Muscle of leg (tissue), 11 donors: ENCODE measurements around the gene FAM98A. TPM values are rescaled to one million over a fixed set of nuclear protein-coding genes. Genes with fewer than 3 reads are reported as not detected.

ENCODE experiments used
- DNase-seq: peaks from one replicate; pipeline ENCODE4 v3.0.0; 2013
- H3K27ac ChIP-seq: one replicate; pipeline ENCODE4 v1.5.1; 2013; ENCODE audit warnings: mild to moderate bottlenecking, low read length, control low read depth
- H3K27me3 ChIP-seq: one replicate; pipeline ENCODE4 v1.6.1; 2013; ENCODE audit warnings: low read length; ENCODE audit not compliant: control insufficient read depth, insufficient read depth
- H3K36me3 ChIP-seq: one replicate; pipeline ENCODE4 v1.6.1; 2013; ENCODE audit warnings: low read length; ENCODE audit not compliant: control insufficient read depth, insufficient read depth
- H3K4me1 ChIP-seq: one replicate; pipeline ENCODE4 v1.6.1; 2013; ENCODE audit warnings: low read length; ENCODE audit not compliant: control insufficient read depth, insufficient read depth
- H3K4me3 ChIP-seq: one replicate; pipeline ENCODE4 v1.5.1; 2013; ENCODE audit warnings: low read length, control low read depth
- H3K9me3 ChIP-seq: replicated peaks from 2 replicates; pipeline ENCODE4 v1.6.1; 2013; ENCODE audit warnings: low read depth, low read length; ENCODE audit not compliant: control insufficient read depth
- WGBS: methylation state at CpG from one replicate; pipeline ENCODE4 v1.1.5; 2013; ENCODE audit warnings: missing lambda C conversion rate; ENCODE audit not compliant: insufficient coverage; 5-methylcytosine and 5-hydroxymethylcytosine counted together
- polyA plus RNA-seq, 8 donors: library from polyadenylated mRNA; unstranded; fragments of 120-200 nt; gene quantifications; one replicate each; pipeline versions ENCODE4 v1.2.1 to v1.2.3, GENCODE V29; 2013; ENCODE audit warnings: inconsistent platforms in 1 of 8, low replicate concordance in 1 of 8; ENCODE audit not compliant: insufficient read length in 8 of 8, insufficient read depth in 1 of 8
- total RNA-seq: library from RNA; stranded (reverse); fragments of 120-200 nt; gene quantifications from one replicate; pipeline ENCODE4 v1.2.4, GENCODE V29; 2013

The FAM98A gene
- total and polyA plus RNA-seq, 9 donors = 22.2 to 43.2 (median 35.7) TPM

DNA sequence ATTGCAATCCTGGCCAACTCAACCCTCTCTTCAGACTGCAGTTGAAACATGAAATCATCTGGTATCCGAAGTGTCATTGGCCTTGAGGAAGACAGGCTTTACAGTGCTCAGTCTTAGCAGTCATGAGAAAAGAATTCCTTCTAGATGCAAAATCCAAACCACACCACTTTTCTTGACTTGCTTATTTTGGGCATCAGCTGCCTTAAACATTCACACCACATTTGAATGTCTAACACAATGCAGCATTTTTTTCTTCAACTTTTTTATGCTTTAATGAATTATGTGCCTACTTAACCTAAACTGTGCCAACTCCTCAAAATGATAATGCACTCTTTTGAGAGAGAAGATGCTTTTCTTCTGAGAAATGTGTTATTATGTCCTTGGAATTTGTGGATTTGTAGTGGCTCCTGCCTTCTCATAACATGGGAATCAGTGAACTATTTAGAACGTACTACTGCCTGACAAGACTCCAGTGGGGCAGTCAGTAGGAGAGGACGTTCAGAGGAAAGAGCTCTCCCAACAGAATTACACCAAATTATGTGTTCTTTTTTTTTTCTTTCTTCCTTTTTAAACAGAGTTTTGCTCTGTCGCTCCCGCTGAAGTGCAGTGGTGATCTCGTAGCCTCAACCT, 3.2 kb upstream of the FAM98A start:
- Histone ChIP-seq H3K9me3 (no peaks in the 10 kb centered on the region), H3K27ac (no peak overlapping the region), H3K27me3 (no peaks in the 10 kb centered on the region), H3K4me3 (no peak overlapping the region), H3K36me3 (no peaks in the 10 kb centered on the region), H3K4me1 (peaks cover 4% of the 10 kb centered on the region)
- DNase-seq = no peak
- 80% methylated on average over 4 of the region's 6 CpGs for WGBS

- H3K27ac ChIP-seq = peak overlapping the region; percentile 83
- H3K4me3 ChIP-seq = peak overlapping the region; percentile 69
- no CpG with 5 or more reads among the region's 3 CpGs for WGBS
These were observed 769 bp upstream of the FAM98A start for GRCh38 chr2:33599943-33600192.

GRCh38 chr2:33598561-33599174, 431 bp downstream of the FAM98A start:
- H3K4me1 ChIP-seq = peaks cover 6% of the 10 kb centered on the region
- H3K36me3 ChIP-seq = peaks cover 8% of the 10 kb centered on the region
- H3K27ac ChIP-seq = peak overlapping the region; percentile 83
- H3K4me3 ChIP-seq = peak overlapping the region; percentile 69
- H3K27me3 ChIP-seq = no peaks in the 10 kb centered on the region
- no peaks in the 10 kb centered on the region for H3K9me3 ChIP-seq
- peak; percentile 67 for DNase-seq
- WGBS = under 1% methylated on average over 22 of the region's 23 CpGs

More at GRCh38 chr2:33599943-33600192, 769 bp upstream of the FAM98A start:
- no peaks in the 10 kb centered on the region for H3K27me3 ChIP-seq
- no peaks in the 10 kb centered on the region for H3K36me3 ChIP-seq
- no peaks in the 10 kb centered on the region for H3K9me3 ChIP-seq
- H3K4me1 ChIP-seq = peaks cover 6% of the 10 kb centered on the region
- no peak for DNase-seq

DNA sequence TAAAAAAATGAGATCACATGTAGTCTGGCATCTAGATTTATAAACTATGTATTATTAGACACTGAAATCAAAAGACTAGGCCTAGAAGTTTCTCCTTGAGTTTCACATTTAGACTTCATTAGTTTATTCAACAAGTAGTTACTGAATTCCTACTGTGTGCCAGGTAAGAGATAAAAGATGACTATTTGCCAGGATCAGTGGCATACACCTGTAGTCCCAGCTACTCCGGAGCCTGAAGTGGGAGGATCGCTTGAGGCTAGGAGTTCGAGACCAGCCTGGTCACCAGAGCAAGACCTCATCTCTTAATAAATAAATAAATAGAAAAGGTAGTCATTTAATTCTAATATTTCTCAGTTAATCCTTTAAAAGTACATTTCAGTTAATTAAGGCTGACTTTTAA, 2.1 kb downstream of the FAM98A start:
- H3K27me3 ChIP-seq = no peaks in the 10 kb centered on the region
- H3K9me3 ChIP-seq = no peaks in the 10 kb centered on the region
- no peak for DNase-seq
- H3K4me3 ChIP-seq = no peak overlapping the region
- WGBS = 100% methylated on average over 1 of the region's 3 CpGs
- no peak overlapping the region for H3K27ac ChIP-seq
- H3K36me3 ChIP-seq = peaks cover 18% of the 10 kb centered on the region
- H3K4me1 ChIP-seq = peaks cover 6% of the 10 kb centered on the region

DNA sequence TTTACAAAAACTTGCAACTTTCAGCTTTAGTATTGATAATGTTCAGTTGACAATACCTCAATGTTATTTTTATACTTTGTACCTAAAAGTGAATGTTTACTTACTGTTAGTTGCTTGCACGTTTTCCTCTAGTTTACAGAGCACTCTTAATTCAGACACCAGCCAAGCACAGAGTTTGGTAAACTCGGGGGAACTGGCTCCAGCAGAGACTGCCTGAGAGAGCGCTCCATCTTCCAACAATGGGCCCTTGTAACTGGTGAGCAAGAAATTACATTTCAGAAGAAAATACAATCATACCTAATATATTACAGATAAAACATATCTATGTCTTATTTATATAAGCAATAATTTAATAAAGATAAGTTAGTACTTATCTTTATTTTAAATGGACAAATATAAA, 3.7 kb downstream of the FAM98A start:
- WGBS = no CpG with 5 or more reads among the region's 3 CpGs
- no peak overlapping the region for H3K4me3 ChIP-seq
- H3K27ac ChIP-seq = no peak overlapping the region
- H3K4me1 ChIP-seq = peaks cover 6% of the 10 kb centered on the region
- no peaks in the 10 kb centered on the region for H3K27me3 ChIP-seq
- no peak for DNase-seq
- peaks cover 18% of the 10 kb centered on the region for H3K36me3 ChIP-seq
- no peaks in the 10 kb centered on the region for H3K9me3 ChIP-seq

DNA sequence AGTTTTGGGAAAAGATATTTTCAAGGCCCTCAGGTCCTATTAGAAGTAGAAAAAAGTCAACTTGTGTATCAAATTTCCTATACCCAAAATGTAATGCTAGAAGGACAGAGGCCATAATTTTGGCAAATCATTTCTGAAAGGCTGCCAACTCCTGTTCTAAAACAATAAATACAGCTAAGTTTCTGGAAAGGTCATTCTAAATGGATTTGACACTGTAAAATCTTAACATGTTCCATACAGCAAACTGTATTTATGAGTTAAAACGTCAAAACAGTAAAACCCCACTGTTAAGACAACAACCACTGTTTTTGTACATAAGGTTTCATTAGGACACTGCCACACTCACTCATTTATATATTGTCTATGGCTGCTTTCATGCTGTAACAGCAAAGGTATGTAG, 9.7 kb downstream of the FAM98A start:
- H3K36me3 ChIP-seq = peaks cover 37% of the 10 kb centered on the region
- H3K27ac ChIP-seq = peak overlapping the region; percentile 3
- no peak overlapping the region for H3K4me3 ChIP-seq
- no peaks in the 10 kb centered on the region for H3K27me3 ChIP-seq
- no CpG with 5 or more reads among the region's 1 CpG for WGBS
- peak; percentile 72 for DNase-seq
- no peaks in the 10 kb centered on the region for H3K9me3 ChIP-seq
- H3K4me1 ChIP-seq = peaks cover 3% of the 10 kb centered on the region

DNA sequence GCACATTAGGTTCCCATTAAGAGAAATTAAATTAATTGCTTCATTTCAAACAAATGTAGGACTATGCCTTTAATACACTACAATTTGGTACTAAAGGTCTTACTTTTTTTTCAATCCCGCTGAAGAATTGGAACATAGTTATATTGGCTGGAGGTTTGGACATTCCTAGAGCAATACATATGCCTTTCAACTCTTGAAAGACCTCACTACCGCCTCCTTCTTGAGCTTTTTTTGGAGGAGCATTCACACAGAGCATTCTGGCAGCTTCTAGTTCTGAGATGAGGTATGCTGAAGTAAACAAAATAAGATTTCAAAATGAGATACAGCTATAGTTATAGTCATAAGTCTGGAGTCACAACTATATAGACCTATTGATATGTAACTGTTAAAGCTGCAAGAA, 10.9 kb downstream of the FAM98A start:
- H3K27me3 ChIP-seq = no peaks in the 10 kb centered on the region
- no CpG with 5 or more reads among the region's 2 CpGs for WGBS
- H3K9me3 ChIP-seq = no peaks in the 10 kb centered on the region
- peak; percentile 91 for DNase-seq
- no peak overlapping the region for H3K27ac ChIP-seq
- no peak overlapping the region for H3K4me3 ChIP-seq
- peaks cover 32% of the 10 kb centered on the region for H3K36me3 ChIP-seq
- peaks cover 3% of the 10 kb centered on the region for H3K4me1 ChIP-seq

DNA sequence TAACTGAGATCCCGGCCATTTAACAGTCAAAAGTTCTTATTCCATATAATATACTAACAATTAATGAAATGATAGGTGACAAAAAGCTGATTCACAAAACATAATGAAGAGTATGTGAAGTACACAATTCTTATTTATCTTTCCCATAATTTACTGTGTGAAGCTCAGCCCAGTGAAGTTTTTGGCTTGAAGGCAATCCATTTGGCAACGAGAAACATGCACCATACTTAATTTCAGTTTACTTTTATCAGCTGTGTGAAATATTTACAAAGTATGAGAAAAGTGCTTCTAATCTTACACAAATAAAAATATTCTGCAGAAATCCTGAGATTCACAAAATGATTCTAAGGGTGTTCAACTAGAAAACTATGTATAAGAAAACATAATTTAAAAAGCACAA, 12.3 kb downstream of the FAM98A start:
- H3K27ac ChIP-seq = no peak overlapping the region
- no peak for DNase-seq
- H3K4me3 ChIP-seq = no peak overlapping the region
- H3K9me3 ChIP-seq = no peaks in the 10 kb centered on the region
- peaks cover 3% of the 10 kb centered on the region for H3K4me1 ChIP-seq
- WGBS = no CpG with 5 or more reads among the region's 2 CpGs
- peaks cover 22% of the 10 kb centered on the region for H3K36me3 ChIP-seq
- no peaks in the 10 kb centered on the region for H3K27me3 ChIP-seq

DNA sequence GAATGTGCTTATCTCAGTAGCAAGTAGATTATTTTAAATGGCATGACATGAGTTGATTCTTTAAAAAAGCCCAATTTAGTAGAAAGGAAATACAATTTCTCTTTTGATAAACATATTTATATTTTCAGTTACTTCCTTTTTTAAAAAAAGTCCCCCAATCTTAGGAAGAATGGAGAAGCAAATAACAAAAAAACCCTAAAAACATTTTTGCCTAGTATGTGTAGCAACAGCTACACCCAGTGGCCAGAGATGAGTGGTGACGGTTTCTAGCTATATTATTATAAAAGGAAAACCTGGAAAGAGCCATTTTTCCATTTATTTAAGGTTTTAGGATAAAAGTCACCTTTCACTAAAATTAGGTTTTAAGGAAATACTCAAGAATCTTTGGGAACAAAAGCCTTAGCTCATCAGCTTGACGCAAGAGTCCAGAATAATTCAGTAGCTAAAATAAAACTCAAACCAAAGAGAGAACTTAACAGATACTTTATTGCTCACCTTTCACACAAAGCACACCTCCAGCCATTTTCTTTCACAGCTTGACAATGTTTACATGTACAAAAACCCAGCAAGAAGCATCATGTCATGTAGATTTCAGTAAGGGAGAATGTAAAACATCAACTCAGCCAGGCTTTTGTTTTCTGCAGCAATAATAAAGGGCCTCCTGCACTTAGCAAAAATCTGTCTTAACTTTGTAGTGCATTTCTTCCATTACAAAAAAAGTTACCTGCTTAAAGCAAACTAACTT, 15.7 kb downstream of the FAM98A start:
- no peaks in the 10 kb centered on the region for H3K9me3 ChIP-seq
- no peaks in the 10 kb centered on the region for H3K27me3 ChIP-seq
- DNase-seq = peak; percentile 73
- WGBS = no CpG with 5 or more reads among the region's 2 CpGs
- no peaks in the 10 kb centered on the region for H3K4me1 ChIP-seq
- H3K4me3 ChIP-seq = no peak overlapping the region
- H3K27ac ChIP-seq = no peak overlapping the region
- H3K36me3 ChIP-seq = peaks cover 22% of the 10 kb centered on the region

GRCh38 chr2:33581872-33582271, 17.2 kb downstream of the FAM98A start:
- Histone ChIP-seq H3K9me3 (no peaks in the 10 kb centered on the region), H3K27me3 (no peaks in the 10 kb centered on the region), H3K4me1 (no peaks in the 10 kb centered on the region), H3K36me3 (peaks cover 17% of the 10 kb centered on the region), H3K27ac (no peak overlapping the region), H3K4me3 (no peak overlapping the region)
- 69% methylated on average over 2 of the region's 5 CpGs for WGBS
- no peak for DNase-seq
